PFSK-1 (cell line): ENCODE results near the gene BPIFB3.

ENCODE experiments used
- FOXP2 ChIP-seq: optimal IDR thresholded peaks from 2 replicates; pipeline ENCODE3; 2011; ENCODE audit warnings: borderline replicate concordance, control low read depth, inconsistent platforms; ENCODE audit not compliant: insufficient read depth; ENCODE audit errors: extremely low read length, extremely low read depth
- POLR2AphosphoS5 ChIP-seq: IDR thresholded peaks from 2 replicates; pipeline ENCODE4 v1.6.1; 2012; ENCODE audit warnings: low read depth, mild to moderate bottlenecking, control low read depth, low read length, moderate library complexity
- SIN3A ChIP-seq: IDR thresholded peaks from 2 replicates; pipeline ENCODE4 v1.6.1; 2012; ENCODE audit warnings: mild to moderate bottlenecking, low read length, moderate library complexity, borderline replicate concordance; ENCODE audit not compliant: insufficient read depth
- TAF1 ChIP-seq: IDR thresholded peaks from 2 replicates; pipeline ENCODE4 v1.6.1; 2012; ENCODE audit warnings: low read length, control low read depth, borderline replicate concordance; ENCODE audit not compliant: insufficient read depth
- TF ChIP-seq, protein P1 (sequence below), 2 experiments: IDR thresholded peaks; 2 replicates each; pipeline versions ENCODE4 v1.6.1 to v1.8.0; 2011 to 2012; ENCODE audit warnings: low read depth in 2 of 2, low read length in 2 of 2, control low read depth in 1 of 2, inconsistent platforms in 1 of 2, mild to moderate bottlenecking in 1 of 2, moderate library complexity in 1 of 2; ENCODE audit not compliant: insufficient read depth in 1 of 2

BPIFB3 gene

DNA sequence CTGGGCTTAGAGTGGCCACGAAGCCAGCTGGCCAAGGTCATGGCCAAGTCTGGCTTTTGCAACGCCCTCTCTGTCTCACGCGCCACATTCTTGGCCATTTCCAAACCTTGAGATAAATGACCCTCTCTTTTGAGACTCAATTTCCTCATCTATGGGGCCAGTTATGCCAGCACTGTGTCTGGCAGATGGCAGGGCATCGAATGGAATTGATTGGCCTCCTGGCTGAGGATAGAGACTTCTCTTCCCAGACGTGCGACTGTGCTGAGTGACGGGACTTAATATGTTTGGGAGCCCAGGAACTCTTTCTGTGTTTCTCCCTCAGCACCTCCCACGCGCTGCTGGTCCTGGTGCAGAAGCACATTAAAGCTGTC, 38.6 kb upstream of the BPIFB3 start:
- no peak for TF ChIP-seq TAF1
- TF ChIP-seq FOXP2, result no peak
- no peak for TF ChIP-seq POLR2AphosphoS5
- no peak for TF ChIP-seq SIN3A
- TF ChIP-seq, protein P1, sequence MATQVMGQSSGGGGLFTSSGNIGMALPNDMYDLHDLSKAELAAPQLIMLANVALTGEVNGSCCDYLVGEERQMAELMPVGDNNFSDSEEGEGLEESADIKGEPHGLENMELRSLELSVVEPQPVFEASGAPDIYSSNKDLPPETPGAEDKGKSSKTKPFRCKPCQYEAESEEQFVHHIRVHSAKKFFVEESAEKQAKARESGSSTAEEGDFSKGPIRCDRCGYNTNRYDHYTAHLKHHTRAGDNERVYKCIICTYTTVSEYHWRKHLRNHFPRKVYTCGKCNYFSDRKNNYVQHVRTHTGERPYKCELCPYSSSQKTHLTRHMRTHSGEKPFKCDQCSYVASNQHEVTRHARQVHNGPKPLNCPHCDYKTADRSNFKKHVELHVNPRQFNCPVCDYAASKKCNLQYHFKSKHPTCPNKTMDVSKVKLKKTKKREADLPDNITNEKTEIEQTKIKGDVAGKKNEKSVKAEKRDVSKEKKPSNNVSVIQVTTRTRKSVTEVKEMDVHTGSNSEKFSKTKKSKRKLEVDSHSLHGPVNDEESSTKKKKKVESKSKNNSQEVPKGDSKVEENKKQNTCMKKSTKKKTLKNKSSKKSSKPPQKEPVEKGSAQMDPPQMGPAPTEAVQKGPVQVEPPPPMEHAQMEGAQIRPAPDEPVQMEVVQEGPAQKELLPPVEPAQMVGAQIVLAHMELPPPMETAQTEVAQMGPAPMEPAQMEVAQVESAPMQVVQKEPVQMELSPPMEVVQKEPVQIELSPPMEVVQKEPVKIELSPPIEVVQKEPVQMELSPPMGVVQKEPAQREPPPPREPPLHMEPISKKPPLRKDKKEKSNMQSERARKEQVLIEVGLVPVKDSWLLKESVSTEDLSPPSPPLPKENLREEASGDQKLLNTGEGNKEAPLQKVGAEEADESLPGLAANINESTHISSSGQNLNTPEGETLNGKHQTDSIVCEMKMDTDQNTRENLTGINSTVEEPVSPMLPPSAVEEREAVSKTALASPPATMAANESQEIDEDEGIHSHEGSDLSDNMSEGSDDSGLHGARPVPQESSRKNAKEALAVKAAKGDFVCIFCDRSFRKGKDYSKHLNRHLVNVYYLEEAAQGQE (IDR thresholded peaks at IDR 0.05; ENCODE audit: insufficient read depth in 1 of 2, low read depth in 2 of 2, low read length in 2 of 2), result no peak

DNA sequence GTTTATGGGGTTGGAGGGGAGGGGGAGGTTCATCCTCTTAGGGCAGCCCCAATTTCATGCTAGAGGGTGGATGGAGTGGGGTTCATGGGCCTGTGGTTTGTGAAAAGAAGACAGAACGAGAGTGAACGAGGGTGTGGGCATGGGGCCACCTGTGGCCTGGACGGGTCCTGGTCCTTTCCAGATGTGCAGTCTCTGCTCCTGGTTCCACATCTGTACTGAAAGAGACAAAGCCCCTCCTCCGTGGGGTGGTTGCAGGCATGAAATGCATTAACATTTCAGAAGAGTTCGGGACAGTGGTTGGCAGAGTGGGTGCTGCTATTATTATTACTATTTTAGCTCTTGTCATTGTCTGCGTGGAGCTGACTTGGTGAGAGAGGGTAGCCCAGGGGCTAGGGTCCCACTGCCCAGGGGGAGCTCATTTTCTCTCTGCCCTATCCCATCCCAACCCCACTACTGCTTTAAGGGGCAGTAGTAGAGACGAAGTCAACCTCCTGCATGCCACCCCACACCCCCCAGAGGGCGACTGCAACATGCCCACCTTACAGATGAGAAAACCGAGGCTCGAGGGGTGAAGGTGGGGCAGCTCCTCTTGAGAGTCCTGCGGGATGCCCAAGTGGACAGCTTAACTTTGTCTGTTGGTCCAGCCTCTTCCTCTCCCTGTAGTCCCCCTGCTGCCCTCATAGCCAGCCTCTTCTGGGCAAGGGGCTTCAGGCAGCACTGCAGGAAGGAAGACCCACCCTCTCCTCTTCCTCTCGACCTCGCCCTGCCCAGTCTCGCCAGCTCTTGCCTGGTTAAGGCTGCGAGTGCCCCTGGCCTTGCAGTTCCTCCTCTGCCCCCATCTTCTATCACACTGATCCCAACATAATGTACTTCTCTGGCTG, 37.8 kb upstream of the BPIFB3 start:
- TF ChIP-seq SIN3A (no peak), POLR2AphosphoS5 (no peak), FOXP2 (no peak), TAF1 (no peak)
- TF ChIP-seq, protein P1 (IDR thresholded peaks at IDR 0.05; ENCODE audit: insufficient read depth in 1 of 2, low read depth in 2 of 2, low read length in 2 of 2), result no peak

- TF ChIP-seq TAF1 (no peak), POLR2AphosphoS5 (no peak), FOXP2 (no peak), SIN3A (no peak)
- TF ChIP-seq, protein P1 (IDR thresholded peaks at IDR 0.05; ENCODE audit: insufficient read depth in 1 of 2, low read depth in 2 of 2, low read length in 2 of 2), result no peak
Observed at GRCh38 chr20:33016581-33017109, 37.1 kb upstream of the BPIFB3 start.

- TF ChIP-seq, protein P1 (IDR thresholded peaks at IDR 0.05; ENCODE audit: insufficient read depth in 1 of 2, low read depth in 2 of 2, low read length in 2 of 2), result no peak
- no peak for TF ChIP-seq POLR2AphosphoS5
- no peak for TF ChIP-seq FOXP2
- no peak for TF ChIP-seq SIN3A
- no peak for TF ChIP-seq TAF1
Observed at GRCh38 chr20:33017542-33017941, 36.2 kb upstream of the BPIFB3 start.
